Endodermal cell (in vitro differentiated cells): ENCODE data around the gene UBE2Q1. TPM values are rescaled to one million over a fixed set of nuclear protein-coding genes. Genes with fewer than 3 reads are reported as not detected.

ENCODE experiments used
- DNase-seq: peaks from one replicate; pipeline ENCODE4 v3.0.0-alpha.2; 2017
- H3K27ac ChIP-seq: 2 replicates; pipeline ENCODE4 v1.5.1; 2013; ENCODE audit warnings: mild to moderate bottlenecking, low read depth, low read length, moderate library complexity
- H3K27me3 ChIP-seq: 2 replicates; pipeline ENCODE4 v1.6.1; 2013; ENCODE audit warnings: mild to moderate bottlenecking, low read length, moderate library complexity; ENCODE audit not compliant: insufficient read depth, control insufficient read depth, poor library complexity, severe bottlenecking
- H3K36me3 ChIP-seq: 2 replicates; pipeline ENCODE4 v1.7.0; 2013; ENCODE audit warnings: mild to moderate bottlenecking, low read length, moderate library complexity; ENCODE audit not compliant: control insufficient read depth, insufficient read depth
- H3K4me1 ChIP-seq: one replicate; pipeline ENCODE4 v1.7.0; 2013; ENCODE audit warnings: low read length; ENCODE audit not compliant: control insufficient read depth, insufficient read depth
- H3K4me3 ChIP-seq: 2 replicates; pipeline ENCODE4 v1.5.1; 2013; ENCODE audit warnings: mild to moderate bottlenecking, low read length, moderate library complexity
- H3K9ac ChIP-seq: 2 replicates; pipeline ENCODE4 v1.6.1; 2013; ENCODE audit warnings: mild to moderate bottlenecking, low read length, moderate library complexity; ENCODE audit not compliant: poor library complexity, severe bottlenecking; ENCODE audit errors: extremely low read depth
- H3K9me3 ChIP-seq: 2 replicates; pipeline ENCODE4 v1.6.1; 2013; ENCODE audit warnings: mild to moderate bottlenecking, low read length, moderate library complexity; ENCODE audit not compliant: control insufficient read depth
- H3K27ac Mint-ChIP-seq: 2 replicates; pipeline ENCODE4 v1.8.0; 2020; ENCODE audit warnings: mixed read lengths
- H3K27me3 Mint-ChIP-seq: 2 replicates; pipeline ENCODE4 v1.8.0; 2021; ENCODE audit warnings: mild to moderate bottlenecking, mixed read lengths; ENCODE audit not compliant: insufficient read depth
- H3K36me3 Mint-ChIP-seq: 2 replicates; pipeline ENCODE4 v1.8.0; 2020; ENCODE audit warnings: low read depth, mixed read lengths
- H3K4me1 Mint-ChIP-seq: 2 replicates; pipeline ENCODE4 v1.8.0; 2020; ENCODE audit warnings: mixed read lengths
- H3K4me3 Mint-ChIP-seq: 2 replicates; pipeline ENCODE4 v1.8.0; 2020; ENCODE audit warnings: mild to moderate bottlenecking, moderate library complexity, mixed read lengths
- H3K9me3 Mint-ChIP-seq: 2 replicates; pipeline ENCODE4 v1.8.0; 2020; ENCODE audit warnings: mild to moderate bottlenecking, mixed read lengths
- CTCF ChIP-seq: fragments of 200-600 bp; sonication (generic); conservative IDR thresholded peaks from 2 replicates; pipeline ENCODE4 v1.5.0; 2021; ENCODE audit warnings: antibody characterized with exemption, mild to moderate bottlenecking
- WGBS, 2 experiments: methylation state at CpG; one replicate each; pipeline versions ENCODE4 v1.1.5 to v1.1.7; 2013; ENCODE audit warnings: missing lambda C conversion rate in 2 of 2, mixed read lengths in 1 of 2; ENCODE audit not compliant: insufficient coverage in 1 of 2, insufficient read length in 1 of 2; 5-methylcytosine and 5-hydroxymethylcytosine counted together
- total RNA-seq, 2 donors: library from RNA; stranded (reverse); fragmentation: NEBNext Ultra II Directional in 1 of 2; extraction: Animal tissue kit (Norgen Biotek cat#: 25700) in 1 of 2; gene quantifications; 2 replicates in 1 of 2; 3 replicates in 1 of 2; pipeline ENCODE4 v1.2.1, GENCODE V29; 2021

UBE2Q1 gene
- total RNA-seq, 2 donors from 2014 or later = 83.0 to 94.7 TPM

- WGBS, 2 experiments = 22 to 26% methylated on average over 2 to 11 of the region's 11 CpGs
- DNase-seq = no peak
These were observed 48.7 kb upstream of the UBE2Q1 start for GRCh38 chr1:154607106-154607608.

DNA sequence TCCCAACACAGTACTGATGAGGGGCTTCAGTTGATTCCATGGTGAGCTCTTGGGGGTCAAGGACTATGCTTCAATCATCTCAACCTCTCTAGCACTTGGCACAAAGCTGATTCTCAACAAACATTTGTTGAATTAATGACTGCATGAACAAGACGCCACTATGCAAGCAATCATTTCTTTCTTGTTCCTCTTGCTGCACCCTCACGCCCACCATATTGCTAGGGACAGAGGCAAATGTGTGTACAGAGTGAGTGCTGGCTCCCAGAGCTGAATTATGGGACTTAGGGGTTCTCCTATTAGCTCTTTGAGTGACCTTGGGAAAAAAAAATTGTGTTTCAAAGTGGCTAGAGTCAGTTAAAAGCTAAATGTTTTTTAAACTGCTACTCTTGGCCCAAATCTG, 47.1 kb upstream of the UBE2Q1 start:
- Mint-ChIP-seq H3K27ac (no peak overlapping the region), H3K4me3 (no peak overlapping the region), H3K36me3 (peaks cover 36% of the 10 kb centered on the region), H3K27me3 (peaks cover 38% of the 10 kb centered on the region), H3K4me1 (peaks cover 27% of the 10 kb centered on the region), H3K9me3 (no peaks in the 10 kb centered on the region)
- no peak overlapping the region for H3K4me3 ChIP-seq
- TF ChIP-seq CTCF = no peak
- no peak for DNase-seq
- H3K4me1 ChIP-seq = peaks cover 3% of the 10 kb centered on the region
- H3K27ac ChIP-seq = no peak overlapping the region
- peaks cover 44% of the 10 kb centered on the region for H3K36me3 ChIP-seq
- no peaks in the 10 kb centered on the region for H3K27me3 ChIP-seq
- WGBS, 2 experiments = 90 to 96% methylated on average over 1 to 2 of the region's 2 CpGs
- no peak overlapping the region for H3K9ac ChIP-seq
- H3K9me3 ChIP-seq = no peaks in the 10 kb centered on the region

More at GRCh38 chr1:154607106-154607608, 48.7 kb upstream of the UBE2Q1 start:
- H3K27ac ChIP-seq = no peak overlapping the region
- no peaks in the 10 kb centered on the region for H3K27me3 ChIP-seq
- TF ChIP-seq CTCF = no peak
- peaks cover 42% of the 10 kb centered on the region for H3K4me1 Mint-ChIP-seq
- peaks cover 38% of the 10 kb centered on the region for H3K27me3 Mint-ChIP-seq
- H3K36me3 ChIP-seq = peaks cover 28% of the 10 kb centered on the region
- H3K4me3 Mint-ChIP-seq = peak overlapping the region; percentile 77
- H3K9me3 ChIP-seq = no peaks in the 10 kb centered on the region
- peak overlapping the region; percentile 93 for H3K9ac ChIP-seq
- no peaks in the 10 kb centered on the region for H3K9me3 Mint-ChIP-seq
- H3K27ac Mint-ChIP-seq = peak overlapping the region; percentile 94
- peaks cover 14% of the 10 kb centered on the region for H3K4me1 ChIP-seq
- peaks cover 19% of the 10 kb centered on the region for H3K36me3 Mint-ChIP-seq
- H3K4me3 ChIP-seq = peak overlapping the region; percentile 90

DNA sequence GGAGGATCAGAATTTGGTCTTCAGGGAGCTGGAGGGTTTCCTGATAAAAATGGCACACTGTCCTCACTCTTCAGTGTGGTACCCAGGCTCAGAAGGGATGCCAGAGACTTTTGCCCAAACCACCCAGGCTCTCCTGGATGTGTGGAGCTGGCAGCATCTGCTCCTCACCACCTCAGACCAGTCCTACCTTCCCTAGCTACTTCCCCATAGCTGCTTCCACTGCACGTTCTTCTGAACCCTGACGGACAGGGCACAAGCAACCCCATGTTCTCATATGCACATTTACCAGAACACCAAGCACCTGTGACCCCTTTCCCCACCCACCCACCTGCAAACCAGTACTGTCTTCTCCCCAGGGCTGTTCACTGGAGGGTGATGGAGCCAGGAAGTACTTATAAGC, 44.9 kb upstream of the UBE2Q1 start:
- Mint-ChIP-seq H3K27ac (no peak overlapping the region), H3K27me3 (peaks cover 33% of the 10 kb centered on the region), H3K4me1 (peaks cover 33% of the 10 kb centered on the region), H3K36me3 (peaks cover 44% of the 10 kb centered on the region), H3K4me3 (no peak overlapping the region), H3K9me3 (no peaks in the 10 kb centered on the region)
- Histone ChIP-seq H3K9ac (no peak overlapping the region), H3K27ac (no peak overlapping the region), H3K4me1 (peaks cover 10% of the 10 kb centered on the region), H3K4me3 (no peak overlapping the region), H3K36me3 (peaks cover 46% of the 10 kb centered on the region), H3K27me3 (no peaks in the 10 kb centered on the region), H3K9me3 (no peaks in the 10 kb centered on the region)
- no peak for TF ChIP-seq CTCF
- 87% methylated on average over 2 of the region's 2 CpGs; no CpG with 5 or more reads in 1 of the 2 experiments for WGBS, 2 experiments
- DNase-seq = no peak
